ENCODE results near the gene CCDC157.

GRCh38 chr22:30416837-30417236, 60.0 kb downstream of the CCDC157 start:
- no peak for TF ChIP-seq POLR2A (IDR thresholded peaks at IDR 0.05)
- TF ChIP-seq CTCF (IDR thresholded peaks at IDR 0.05) = no peak
